Mucosa of gallbladder (tissue), 1 donor: Measurements from ENCODE around the gene ANXA6. TPM values are rescaled to one million over a fixed set of nuclear protein-coding genes. Genes with fewer than 3 reads are reported as not detected.

Source experiments
- DNase-seq: peaks from one replicate; pipeline ENCODE4 v3.0.0-alpha.2; 2020; ENCODE audit warnings: low spot score
- total RNA-seq: library from RNA; stranded (reverse); gene quantifications from one replicate; pipeline ENCODE4 v1.2.1, GENCODE V29; 2021
- donor health status: DM: no; HTN: no; CAD: no.

Gene ANXA6
- total RNA-seq, 1 donor from 2014 or later = 153 TPM

- no peak for DNase-seq
These were observed 2.4 kb downstream of the ANXA6 start for GRCh38 chr5:151154931-151155774.

GRCh38 chr5:151153766-151154272 lies 3.8 kb downstream of the ANXA6 start:
- DNase-seq = no peak

GRCh38 chr5:151153300-151153699 lies 4.3 kb downstream of the ANXA6 start:
- DNase-seq = no peak

GRCh38 chr5:151151793-151152192 lies 5.8 kb downstream of the ANXA6 start:
- peak; percentile 35 for DNase-seq

- DNase-seq = no peak
These were observed 6.3 kb downstream of the ANXA6 start for GRCh38 chr5:151151263-151151660.

- peak; percentile 13 for DNase-seq
These were observed 6.9 kb downstream of the ANXA6 start for GRCh38 chr5:151150471-151151262.

- no peak for DNase-seq
These were observed 9.0 kb downstream of the ANXA6 start for GRCh38 chr5:151148583-151148982.

GRCh38 chr5:151147033-151147432 lies 10.5 kb downstream of the ANXA6 start:
- no peak for DNase-seq

GRCh38 chr5:151146061-151146460 lies 11.5 kb downstream of the ANXA6 start:
- no peak for DNase-seq

GRCh38 chr5:151144922-151145321 lies 12.7 kb downstream of the ANXA6 start:
- DNase-seq = no peak

GRCh38 chr5:151144275-151144674 lies 13.3 kb downstream of the ANXA6 start:
- DNase-seq = no peak

GRCh38 chr5:151143645-151144044 lies 13.9 kb downstream of the ANXA6 start:
- DNase-seq = no peak

GRCh38 chr5:151142933-151143332 lies 14.6 kb downstream of the ANXA6 start:
- DNase-seq = no peak

- peak; percentile 45 for DNase-seq
These were observed 16.0 kb downstream of the ANXA6 start for GRCh38 chr5:151141535-151141934.

GRCh38 chr5:151140686-151141459 lies 16.7 kb downstream of the ANXA6 start:
- no peak for DNase-seq

GRCh38 chr5:151139646-151140045 lies 17.9 kb downstream of the ANXA6 start:
- no peak for DNase-seq

GRCh38 chr5:151139015-151139414 lies 18.6 kb downstream of the ANXA6 start:
- no peak for DNase-seq

GRCh38 chr5:151138114-151138513 lies 19.5 kb downstream of the ANXA6 start:
- no peak for DNase-seq

GRCh38 chr5:151137067-151137825 lies 20.3 kb downstream of the ANXA6 start:
- DNase-seq = no peak

GRCh38 chr5:151134228-151134627 lies 23.4 kb downstream of the ANXA6 start:
- no peak for DNase-seq

GRCh38 chr5:151132963-151133362 lies 24.6 kb downstream of the ANXA6 start:
- no peak for DNase-seq
